ENCODE results near the gene DGKQ.

The DGKQ gene

GRCh38 chr4:960140-960635, 13.2 kb downstream of the DGKQ start:
- TF ChIP-seq CTCF (IDR thresholded peaks at IDR 0.05) (no peak), ZFX (IDR thresholded peaks at IDR 0.05; ENCODE audit: borderline replicate concordance) (no peak)
- H3K27ac ChIP-seq: peak overlapping the region; percentile 44

GRCh38 chr4:959338-960139, 13.8 kb downstream of the DGKQ start:
- TF ChIP-seq ZFX (IDR thresholded peaks at IDR 0.05; ENCODE audit: borderline replicate concordance) (no peak), CTCF (IDR thresholded peaks at IDR 0.05) (no peak)
- peak overlapping the region; percentile 44 for H3K27ac ChIP-seq

GRCh38 chr4:958696-959337, 14.6 kb downstream of the DGKQ start:
- peak overlapping the region; percentile 44 for H3K27ac ChIP-seq
- no peak for TF ChIP-seq ZFX (IDR thresholded peaks at IDR 0.05; ENCODE audit: borderline replicate concordance)
- no peak for TF ChIP-seq CTCF (IDR thresholded peaks at IDR 0.05)

GRCh38 chr4:958314-958665, 15.1 kb downstream of the DGKQ start:
- TF ChIP-seq ZFX (IDR thresholded peaks at IDR 0.05; ENCODE audit: borderline replicate concordance) (no peak), CTCF (IDR thresholded peaks at IDR 0.05) (no peak)
- H3K27ac ChIP-seq: peak overlapping the region; percentile 44

- no peak for TF ChIP-seq ZFX (IDR thresholded peaks at IDR 0.05; ENCODE audit: borderline replicate concordance)
- TF ChIP-seq CTCF (IDR thresholded peaks at IDR 0.05): no peak
- peak overlapping the region; percentile 44 for H3K27ac ChIP-seq
These were observed 15.6 kb downstream of the DGKQ start for GRCh38 chr4:957581-958313.

- no peak for TF ChIP-seq CTCF (IDR thresholded peaks at IDR 0.05)
- no peak for TF ChIP-seq ZFX (IDR thresholded peaks at IDR 0.05; ENCODE audit: borderline replicate concordance)
- peak overlapping the region; percentile 44; the same call in 1 of the 2 replicates for H3K27ac ChIP-seq
These were observed 16.2 kb downstream of the DGKQ start for GRCh38 chr4:957231-957580.

Measured in 22Rv1 (cell line).